COLO829 (cell line): Measurements from ENCODE around the gene ZMPSTE24.
A peak's percentile ranks its signal among the peaks of the same experiment; 100 is the strongest.

Source experiments
- DNase-seq: peaks from one replicate; pipeline ENCODE4 v3.0.0; 2012; ENCODE audit warnings: low spot score

The ZMPSTE24 gene

DNA sequence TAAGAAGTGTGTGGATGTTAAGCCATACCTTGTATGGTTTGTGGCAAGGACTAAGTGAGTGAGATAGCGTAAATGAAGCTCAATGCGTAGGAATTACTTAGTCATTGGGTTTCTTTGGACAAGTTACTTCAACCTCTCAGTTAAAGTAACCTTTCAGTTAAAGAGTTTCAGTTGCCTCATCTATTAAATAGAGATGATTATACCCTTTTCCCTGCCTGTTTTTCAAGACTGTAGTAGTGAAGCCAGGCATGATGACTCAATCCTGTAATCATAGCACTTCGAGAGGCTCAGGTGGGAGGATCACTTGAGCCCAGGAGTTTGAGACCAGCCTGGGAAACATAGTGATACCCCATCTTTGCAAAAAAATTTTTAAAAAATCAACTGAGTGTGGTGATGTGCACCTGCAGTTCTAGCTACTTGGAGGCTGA, 6.3 kb downstream of the ZMPSTE24 start:
- DNase-seq, result no peak

DNA sequence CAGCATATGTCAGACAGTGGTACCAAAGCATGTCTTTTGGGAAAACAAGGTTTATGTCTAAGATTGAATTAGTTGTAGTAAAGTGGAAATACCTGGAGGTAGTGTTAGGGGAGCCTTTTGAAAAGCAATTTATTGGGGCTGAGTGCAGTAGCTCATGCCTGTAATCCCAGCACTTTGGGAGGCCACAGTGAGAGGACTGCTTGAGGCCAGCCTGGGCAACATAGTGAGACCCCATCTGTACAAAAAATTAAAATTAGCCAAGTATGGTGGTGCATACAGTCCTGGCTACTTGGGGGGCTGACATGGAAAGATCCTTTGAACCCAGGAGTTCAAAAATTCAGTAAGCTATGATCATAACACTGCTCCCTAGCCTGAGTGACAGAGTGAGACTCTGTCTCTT, 7.3 kb downstream of the ZMPSTE24 start:
- no peak for DNase-seq

DNA sequence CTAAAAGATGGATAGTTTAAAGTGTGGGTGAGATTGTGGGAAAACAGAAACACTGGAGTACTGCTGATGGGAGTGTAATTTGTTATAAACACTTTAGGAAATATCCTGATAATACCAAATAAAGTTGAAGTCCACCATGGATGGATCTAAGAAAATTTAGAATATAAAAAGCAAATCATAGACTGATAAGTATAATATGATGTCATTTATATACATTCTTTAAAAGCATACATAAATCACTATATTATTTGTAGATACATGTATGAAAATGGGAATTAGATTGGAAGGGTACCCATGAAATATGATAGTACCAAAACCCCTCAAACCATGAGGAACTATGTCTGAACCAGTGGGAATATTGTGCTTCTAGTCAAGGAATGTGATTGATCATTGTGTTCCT, 7.9 kb downstream of the ZMPSTE24 start:
- no peak for DNase-seq

DNA sequence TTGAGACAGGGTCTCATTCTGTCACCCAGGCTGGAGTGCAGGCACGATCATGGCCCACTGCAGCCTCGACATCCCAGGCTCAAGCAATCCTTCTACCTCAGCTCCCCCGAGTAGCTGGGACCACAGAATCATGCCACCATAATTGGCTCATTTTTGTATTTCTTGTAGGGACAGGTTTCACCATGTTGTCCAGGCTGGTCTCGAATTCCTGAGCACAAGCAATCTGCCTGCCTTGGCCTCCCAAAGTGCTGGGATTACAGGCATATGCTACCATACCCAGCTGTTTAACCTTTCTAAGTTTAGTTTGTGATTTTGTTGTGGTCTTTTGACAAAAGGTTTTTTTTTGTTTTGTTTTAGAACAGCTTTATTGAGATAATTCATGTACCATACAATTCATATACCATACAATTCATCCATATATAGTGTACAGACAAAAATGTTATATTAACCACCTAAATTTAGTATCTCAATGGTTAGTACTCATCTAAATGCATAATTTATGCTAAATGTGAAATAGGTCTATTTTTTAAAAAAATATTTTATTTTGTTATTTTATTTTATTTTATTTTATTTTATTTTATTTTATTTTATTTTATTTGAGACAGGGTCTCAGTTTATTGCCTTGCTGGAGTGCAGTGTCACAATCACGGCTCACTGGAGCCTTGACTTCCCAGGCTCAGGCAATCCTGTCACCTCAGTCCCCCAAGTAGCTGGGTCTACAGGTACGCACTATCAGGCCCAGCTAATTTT, 8.9 kb downstream of the ZMPSTE24 start:
- no peak for DNase-seq

DNA sequence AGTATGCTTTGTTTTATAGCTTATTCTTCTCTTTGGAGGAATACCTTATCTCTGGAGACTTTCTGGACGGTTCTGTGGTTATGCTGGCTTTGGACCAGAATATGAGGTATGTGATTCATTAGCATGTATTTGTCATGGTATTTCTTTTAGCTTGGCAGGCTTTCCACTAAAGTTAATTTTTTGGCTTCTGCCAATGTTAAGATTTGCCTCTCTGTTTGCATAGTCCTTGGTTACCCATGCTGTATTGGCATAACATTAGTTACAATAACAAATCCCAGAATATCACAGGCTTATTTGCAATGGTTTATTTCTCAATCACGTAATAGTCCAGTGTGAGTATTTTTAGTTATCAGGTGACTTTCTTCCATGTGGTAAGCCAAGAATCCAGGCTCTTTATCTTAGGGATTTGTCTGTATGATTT, 9.7 kb downstream of the ZMPSTE24 start:
- DNase-seq, result peak; percentile 5

DNA sequence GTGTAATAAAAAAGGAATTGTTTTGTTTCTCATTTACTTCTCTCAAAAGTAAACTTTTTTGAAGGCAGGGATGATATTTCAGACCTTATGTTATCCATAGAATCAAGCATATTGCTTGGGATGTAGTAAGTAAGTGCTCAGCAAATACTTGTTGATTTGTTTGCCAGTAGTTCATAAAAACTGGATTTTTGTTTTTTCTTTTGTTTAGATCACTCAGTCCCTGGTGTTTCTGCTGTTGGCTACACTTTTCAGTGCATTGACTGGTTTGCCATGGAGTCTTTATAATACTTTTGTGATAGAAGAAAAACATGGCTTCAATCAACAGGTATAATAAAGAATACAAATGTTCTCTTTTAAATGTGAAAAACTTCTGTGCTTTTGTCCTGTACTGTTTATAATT, 10.2 kb downstream of the ZMPSTE24 start:
- DNase-seq, result no peak

DNA sequence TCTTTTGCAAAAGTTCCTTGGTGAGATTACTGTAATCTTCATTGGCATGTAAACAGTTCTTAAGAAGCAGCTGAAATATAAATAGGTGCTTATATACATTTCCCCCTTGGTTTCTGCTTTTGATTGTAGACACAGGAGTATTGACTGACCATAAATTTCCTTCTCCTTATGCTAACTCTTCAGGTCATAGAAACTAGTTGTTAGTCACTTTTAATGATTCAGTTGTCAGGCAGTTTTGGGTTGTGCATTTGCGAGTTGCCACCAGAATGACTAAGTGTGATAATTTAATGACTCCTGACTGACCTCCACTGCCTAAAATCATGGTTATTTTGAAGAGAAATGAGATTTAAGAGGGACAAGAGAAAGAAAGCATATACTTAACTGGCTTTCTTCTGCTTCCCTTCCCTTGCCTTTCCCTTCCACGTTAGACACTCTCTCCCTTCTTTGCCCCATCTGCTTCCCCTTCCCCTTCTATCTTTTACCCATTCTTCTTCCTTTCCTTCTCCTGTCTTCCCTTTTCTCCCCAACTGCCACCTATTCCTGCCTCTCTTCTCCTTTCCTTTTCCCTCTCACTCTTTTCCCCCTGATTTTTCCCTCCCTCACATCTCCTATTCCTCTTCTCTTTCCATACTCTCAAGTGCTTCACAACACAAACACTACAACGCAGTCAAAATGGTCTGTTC, 12.3 kb downstream of the ZMPSTE24 start:
- no peak for DNase-seq

DNA sequence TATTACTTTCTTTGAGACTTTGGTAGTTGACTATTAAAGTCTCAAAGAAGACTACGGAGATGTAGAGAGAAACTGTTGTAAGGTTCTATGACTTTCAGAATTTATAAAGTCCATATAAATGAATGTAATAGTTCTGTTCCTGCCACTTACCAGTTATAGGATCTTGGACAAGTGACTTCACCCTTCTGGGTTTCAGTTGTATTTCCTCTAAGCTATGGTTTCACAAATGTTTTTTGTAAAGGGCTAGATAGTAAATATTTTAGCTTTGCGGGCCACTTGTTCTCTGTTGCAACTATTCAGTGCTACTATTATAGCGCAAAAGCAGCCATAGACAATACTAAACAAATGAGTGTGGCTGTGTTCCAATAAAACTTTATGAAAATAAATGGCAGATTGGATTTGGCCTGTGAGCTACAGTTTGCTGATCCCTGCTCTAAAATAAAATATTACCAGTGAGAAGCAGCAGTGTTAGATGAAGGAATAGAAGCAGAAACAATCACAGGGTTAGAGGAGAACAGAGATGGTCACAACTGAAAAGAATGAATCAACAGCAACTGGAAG, 14.7 kb downstream of the ZMPSTE24 start:
- no peak for DNase-seq

DNA sequence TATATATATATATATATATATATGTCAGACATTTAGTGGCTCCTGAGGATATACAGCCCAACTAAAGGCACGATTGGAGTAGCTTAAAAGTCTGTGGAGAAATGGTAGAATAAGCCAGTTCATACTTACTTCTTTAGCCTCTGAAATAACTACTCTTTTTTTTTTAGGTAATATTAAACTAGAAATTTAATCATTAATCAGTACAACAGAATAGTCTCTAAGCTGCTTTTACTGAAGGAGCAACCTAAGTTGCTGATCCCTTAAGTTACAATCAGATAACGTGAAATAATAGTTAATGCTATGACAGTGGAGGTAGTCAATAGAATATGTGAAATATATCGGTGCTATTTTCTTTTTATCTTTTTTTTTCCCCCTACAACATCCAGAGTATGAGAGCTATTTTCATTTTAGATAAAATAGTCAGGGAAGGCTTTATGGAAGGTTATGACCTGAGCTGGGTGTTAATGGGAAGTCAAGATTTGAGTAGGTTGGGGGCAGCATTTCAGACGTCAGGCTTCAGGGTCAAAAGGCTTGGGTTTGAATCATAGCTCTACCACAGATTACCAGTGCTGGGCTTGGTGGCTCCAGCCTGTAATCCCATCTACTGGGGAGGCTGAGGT, 15.6 kb downstream of the ZMPSTE24 start:
- DNase-seq, result no peak

DNA sequence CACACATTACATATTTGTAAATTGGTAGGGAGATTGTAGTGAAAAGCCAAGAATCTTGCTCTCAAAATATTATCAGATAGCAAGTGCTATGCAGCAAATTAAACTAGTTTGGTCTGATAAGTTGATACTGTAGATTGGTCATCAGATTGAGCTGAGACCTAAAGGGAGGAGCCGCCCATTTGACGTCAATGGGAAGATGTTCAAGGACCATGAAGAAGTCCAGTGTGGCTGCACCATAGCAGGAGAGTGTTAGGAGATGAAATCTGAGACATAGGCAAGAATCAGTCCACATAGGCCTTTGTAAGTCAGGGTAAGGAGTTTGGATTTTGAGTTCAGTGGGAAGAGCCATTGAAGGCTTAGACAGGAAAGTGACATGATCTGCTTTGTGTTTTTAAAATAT, 16.3 kb downstream of the ZMPSTE24 start:
- DNase-seq, result no peak

DNA sequence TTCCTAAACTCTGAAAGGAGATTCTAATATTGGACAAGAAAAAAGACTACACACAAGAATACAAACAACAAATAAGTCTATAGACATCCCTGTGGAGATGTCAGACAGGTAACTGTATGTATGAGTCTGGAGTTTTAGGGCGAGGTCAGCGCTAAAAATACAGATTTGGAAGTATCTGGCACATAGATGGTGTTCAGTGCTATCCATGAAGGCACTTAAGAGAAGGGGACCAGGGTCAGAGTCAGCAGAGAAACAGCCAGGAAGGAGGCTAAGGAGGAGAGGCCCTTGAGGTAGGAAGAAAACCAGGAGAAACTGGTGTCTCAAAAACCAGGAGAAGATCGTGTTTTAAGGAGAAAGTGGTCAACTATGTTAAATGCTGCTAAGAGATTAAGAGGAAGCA, 18.1 kb downstream of the ZMPSTE24 start:
- no peak for DNase-seq

DNA sequence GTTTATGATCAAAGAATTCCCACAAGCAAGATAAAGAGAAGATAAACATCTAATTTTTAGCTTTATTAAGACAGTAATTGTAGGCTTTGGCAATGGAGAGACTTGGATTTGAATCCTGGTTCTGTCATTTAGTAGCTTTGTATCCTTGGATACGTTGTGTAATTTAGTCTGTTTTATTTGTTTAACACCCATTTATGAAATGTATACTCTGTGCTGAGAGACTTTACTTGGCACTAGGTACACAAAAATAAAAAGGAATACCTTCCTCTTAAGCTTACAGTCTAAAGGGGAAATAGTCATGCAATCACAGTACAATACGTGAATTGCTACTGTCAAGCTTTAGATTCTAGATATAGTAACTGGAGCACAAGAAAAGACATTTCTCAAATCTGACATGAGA, 23.8 kb downstream of the ZMPSTE24 start:
- no peak for DNase-seq

DNA sequence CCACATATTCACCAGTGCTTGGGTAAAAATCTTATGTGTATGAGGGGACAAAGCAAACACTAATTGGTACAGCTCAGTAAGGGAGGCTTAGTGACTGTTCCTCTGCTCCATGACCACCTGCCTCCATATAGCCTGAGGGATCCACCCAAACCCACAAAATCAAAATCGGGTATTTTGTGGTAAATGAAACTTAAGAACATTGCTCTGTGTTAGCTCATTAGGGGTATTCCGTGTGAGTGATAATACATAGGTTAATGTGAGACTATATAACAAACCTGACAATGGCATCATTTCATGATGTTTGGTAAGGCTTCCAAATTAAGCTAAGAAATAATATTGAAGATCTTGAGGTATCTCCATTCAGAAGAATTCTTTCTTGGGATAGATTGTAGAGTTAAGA, 33.3 kb downstream of the ZMPSTE24 start:
- no peak for DNase-seq

DNA sequence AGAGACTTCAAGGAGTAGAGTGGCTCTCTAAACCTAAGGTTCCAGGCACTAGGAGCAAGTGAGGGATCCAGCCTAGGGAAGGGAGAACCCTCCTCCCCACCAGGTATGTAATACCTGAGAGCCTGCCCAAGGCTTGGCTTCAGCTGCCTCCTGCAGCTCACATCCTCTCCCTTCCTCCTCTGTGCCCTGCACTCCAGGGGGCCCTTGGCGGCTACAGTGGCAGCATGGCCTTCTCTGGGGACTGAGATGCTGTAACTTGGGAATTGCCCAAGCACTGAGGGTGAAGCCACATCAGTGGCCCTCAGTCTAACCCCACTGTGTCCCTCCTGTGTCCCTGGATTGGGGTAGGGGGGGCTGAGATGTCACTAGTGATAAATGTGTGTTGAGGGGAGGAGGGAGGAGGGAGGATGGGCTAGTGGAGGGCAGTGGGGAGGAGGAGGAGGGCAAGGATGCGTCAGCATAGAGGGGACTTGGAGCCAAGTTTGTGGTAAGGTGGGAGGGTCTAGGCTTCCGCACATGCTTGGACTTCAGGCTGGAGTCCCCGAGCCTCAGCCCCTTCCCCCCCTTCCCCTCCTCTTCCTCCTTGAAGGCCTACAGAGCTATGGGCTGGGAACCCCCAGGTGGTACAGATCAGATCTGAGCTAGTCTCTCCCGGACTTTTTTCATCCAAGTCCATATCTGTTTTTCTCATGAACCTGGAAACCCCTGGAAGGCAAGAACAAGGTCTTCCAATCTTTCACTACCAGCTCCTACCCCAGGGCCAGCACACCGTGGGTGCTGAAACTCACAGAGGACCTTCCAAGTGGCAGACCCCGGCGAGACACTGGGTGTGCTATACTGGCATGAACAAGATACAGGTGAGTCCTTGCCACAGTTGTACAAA, 41.6 kb downstream of the ZMPSTE24 start:
- no peak for DNase-seq

DNA sequence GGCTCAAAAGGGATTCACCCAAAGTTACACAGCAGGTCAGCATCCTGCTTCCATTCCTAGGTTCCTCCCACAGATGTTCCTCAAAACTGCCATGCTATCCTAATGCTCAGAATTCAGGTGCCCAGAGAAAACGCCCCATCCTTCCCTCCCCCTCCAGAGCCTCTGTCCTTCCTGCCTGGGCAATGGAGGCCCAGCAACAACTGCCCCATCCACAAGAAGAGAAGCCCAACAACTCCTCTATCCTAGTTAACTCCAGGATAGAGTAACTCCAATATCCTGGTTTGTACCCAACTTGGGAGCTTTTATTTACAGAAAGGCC, 42.2 kb downstream of the ZMPSTE24 start:
- no peak for DNase-seq

DNA sequence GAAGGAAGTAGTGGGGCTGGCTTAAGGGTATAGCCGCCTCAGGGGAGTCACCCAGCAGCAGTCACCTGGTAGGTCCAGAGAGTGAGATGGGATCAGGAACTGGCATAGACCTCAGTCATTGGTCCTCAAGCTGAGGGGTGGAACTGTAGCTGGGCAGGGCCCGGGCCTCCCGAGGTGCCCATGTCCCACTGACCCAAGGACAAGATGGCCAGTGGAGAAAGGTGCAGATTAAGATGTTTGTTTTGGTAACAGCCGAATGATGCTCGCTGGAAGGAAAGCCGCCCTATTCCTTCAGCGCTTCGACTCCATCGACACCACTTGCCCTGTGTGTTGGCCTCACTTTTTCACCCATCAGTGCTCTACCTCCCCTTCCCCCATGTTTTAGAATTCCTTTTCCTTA, 42.6 kb downstream of the ZMPSTE24 start:
- no peak for DNase-seq

DNA sequence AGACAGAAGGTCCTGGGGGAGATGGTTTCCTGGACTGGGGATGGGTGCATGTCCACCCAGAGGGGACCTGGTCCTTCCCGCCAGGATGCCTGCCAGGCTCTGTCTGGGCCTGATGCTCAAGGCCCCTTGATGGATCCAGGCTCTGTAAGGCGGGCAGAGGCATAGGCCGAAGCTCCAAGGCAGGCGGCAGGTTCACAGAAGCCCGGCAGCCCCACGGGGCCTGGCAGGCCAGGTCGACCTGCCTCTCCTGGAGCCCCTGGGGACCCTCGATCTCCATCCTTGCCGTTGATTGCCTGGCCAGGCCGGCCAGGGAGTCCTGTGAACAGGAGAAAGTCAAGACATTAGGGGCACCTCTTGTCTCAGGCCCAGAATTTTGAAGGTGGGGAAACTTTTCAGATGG, 43.0 kb downstream of the ZMPSTE24 start:
- no peak for DNase-seq

DNA sequence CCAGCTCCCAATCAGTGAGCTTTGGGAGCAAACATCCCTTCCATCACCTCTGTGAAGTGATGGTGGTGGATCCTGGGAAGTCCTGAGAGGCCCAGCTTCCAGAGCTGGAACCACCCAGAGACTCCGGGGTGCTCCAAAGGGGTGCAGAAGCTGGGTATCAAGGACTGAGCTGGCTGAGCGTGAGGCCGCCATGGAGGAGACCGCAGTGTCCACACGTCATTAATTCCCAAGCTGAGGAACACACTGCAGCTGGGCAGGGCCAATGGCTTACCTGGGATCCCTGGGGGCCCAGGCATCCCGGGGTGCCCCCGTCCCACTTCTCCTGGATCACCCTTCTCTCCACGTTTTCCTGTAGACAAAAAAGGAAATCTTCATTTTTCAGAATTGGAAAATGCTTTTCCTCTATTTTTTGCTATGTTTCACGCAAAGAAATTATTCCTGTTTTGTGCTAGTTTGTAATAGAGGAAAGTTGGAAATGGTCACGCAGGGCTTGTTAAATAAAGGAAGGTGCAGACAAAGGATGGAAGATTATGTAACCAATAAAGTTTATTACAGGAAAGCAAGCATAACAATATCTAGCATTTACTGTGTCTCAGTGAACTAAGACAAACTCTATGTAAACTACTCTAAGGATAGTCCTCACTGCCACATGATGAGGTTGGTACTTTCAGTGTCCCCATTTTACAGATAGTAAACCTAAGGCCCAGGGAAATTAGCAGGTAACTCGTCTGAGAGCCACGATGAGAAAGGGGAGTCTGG, 43.7 kb downstream of the ZMPSTE24 start:
- DNase-seq, result no peak

DNA sequence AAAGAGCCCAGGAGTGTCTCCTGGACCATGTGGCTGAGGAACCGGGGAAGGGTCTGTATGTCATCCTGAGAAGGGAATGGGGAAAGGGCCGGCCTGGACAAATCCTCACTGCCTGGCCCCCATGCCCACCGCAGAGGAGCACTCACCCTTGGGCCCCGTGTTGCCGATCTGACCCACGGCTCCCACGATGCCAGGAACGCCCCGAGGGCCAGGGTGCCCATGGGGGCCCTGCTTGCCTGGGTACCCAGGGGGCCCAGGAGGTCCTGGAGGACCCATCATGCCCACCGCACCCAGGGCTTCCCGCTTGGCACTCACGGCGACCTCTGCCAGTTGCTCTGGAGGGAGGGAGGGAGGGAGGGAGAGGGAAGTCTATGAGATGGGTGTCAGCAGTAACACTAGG, 44.4 kb downstream of the ZMPSTE24 start:
- DNase-seq, result no peak

DNA sequence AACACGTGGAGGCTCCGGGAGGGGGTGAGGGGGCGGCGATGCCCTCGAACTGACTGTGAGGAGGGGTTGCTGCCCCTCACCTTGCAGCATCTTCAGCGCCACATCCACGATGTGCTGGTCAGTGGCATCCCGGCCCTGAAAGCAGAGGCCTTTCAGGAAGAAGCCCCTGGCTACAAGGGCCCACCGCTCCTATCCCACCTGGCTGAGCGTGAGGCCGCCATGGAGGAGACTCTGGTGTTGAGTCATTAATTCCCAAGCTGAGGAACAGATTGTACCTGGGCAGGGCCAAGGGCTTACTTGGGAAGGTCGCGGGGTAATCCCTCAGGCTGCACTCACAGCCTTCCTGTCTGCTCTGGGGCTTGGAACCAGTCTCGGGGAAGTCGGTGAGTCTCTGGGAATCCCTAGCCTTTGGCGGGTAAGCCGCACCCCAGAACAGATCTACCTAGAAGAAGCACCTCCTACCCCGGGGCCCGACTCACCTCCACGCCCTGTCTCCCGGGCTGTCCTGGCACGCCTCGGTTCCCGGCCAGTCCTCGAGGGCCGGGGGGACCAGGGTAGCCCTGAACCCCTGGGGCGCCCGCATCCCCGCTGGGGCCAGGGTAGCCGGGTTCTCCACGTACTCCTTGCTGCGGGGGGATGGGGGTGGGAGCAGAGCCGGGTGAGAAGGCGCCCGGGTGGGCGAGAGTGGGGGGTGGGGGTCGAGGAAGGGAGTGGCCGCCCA, 45.2 kb downstream of the ZMPSTE24 start:
- no peak for DNase-seq

DNA sequence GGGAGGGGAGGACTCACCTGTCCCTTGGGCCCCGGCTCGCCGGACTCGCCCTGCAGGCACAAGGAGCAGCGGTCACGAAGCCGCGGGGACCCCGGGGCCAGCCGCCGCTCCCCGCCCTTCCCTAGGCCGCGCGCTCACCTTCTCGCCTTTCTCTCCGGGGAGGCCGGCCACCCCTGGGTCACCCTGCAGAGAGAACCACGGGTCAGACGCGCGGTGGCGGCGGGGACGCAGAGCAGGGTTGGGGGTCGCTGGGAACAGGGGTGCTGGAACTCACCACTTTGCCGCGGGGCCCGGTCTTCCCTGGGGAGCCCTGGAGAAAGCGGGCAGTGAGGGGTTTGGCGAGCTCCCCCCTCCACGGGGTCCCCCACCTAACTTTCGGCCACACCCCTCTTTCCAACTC, 45.8 kb downstream of the ZMPSTE24 start:
- no peak for DNase-seq
